ENCODE measurements around the gene ADGRL3. TPM values are rescaled to one million over a fixed set of nuclear protein-coding genes. Genes with fewer than 3 reads are reported as not detected.
"Not testable (repeated sequence)": the region's sequence is repeated elsewhere in the genome, so short reads cannot be mapped to it uniquely, and the experiment has no call there.

Gene ADGRL3
- total RNA-seq, 1 donor from 2014 or later, result 2.1 TPM

DNA sequence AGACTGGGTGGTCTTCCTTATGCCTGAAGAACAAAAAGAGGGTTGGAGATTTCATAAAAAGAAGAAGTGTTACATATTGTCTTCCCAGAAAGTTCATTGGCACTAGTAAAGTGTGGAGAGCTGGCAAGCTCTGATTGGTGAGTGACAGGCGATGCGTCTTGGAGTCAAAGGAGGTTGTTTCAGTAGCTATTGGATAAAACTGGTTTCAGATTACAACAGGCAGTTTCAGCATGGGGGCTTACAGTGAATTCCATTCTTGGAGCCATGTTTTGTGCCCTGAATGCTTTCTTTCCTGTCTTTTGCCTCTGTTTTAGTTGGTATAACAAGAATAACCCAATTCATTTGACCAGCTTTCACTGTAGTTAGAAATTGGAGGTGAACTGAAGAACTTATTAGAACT is 750.5 kb downstream of the ADGRL3 start:
- Histone ChIP-seq H3K36me3 (ENCODE audit: control insufficient read depth, insufficient read depth, low read length) (no peaks in the 10 kb centered on the region), H3K4me3 (ENCODE audit: low read depth, low read length) (no peak overlapping the region), H3K27me3 (ENCODE audit: control insufficient read depth, insufficient read depth, low read length) (no peaks in the 10 kb centered on the region)
- DNase-seq (ENCODE audit: low read depth), result no peak
- TF ChIP-seq, protein P1, sequence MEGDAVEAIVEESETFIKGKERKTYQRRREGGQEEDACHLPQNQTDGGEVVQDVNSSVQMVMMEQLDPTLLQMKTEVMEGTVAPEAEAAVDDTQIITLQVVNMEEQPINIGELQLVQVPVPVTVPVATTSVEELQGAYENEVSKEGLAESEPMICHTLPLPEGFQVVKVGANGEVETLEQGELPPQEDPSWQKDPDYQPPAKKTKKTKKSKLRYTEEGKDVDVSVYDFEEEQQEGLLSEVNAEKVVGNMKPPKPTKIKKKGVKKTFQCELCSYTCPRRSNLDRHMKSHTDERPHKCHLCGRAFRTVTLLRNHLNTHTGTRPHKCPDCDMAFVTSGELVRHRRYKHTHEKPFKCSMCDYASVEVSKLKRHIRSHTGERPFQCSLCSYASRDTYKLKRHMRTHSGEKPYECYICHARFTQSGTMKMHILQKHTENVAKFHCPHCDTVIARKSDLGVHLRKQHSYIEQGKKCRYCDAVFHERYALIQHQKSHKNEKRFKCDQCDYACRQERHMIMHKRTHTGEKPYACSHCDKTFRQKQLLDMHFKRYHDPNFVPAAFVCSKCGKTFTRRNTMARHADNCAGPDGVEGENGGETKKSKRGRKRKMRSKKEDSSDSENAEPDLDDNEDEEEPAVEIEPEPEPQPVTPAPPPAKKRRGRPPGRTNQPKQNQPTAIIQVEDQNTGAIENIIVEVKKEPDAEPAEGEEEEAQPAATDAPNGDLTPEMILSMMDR (IDR thresholded peaks at IDR 0.05; ENCODE audit: insufficient read depth, low read length, poor library complexity, severe bottlenecking), result no peak

DNA sequence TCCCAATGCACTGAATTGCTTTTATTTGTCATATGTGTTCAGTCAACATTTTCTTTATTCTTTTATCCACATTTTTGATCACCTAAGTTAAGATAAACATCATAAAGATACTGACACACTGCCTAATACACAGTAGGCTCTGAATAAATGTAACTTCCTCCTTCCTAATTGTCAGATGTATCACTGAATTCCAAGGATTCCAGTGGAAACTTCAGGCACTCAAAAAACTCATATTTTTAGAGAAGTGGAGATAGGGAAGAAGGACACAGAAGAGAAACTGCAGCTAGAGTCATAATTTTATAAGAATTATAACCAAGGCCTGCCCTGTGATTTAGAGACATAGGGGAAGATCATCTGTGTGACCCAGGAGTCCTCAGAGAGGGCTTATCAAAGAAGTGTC is 753.3 kb downstream of the ADGRL3 start:
- DNase-seq (ENCODE audit: low read depth), result no peak
- TF ChIP-seq, protein P1 (IDR thresholded peaks at IDR 0.05; ENCODE audit: insufficient read depth, low read length, poor library complexity, severe bottlenecking), result no peak
- Histone ChIP-seq H3K27me3 (ENCODE audit: control insufficient read depth, insufficient read depth, low read length) (no peaks in the 10 kb centered on the region), H3K4me3 (ENCODE audit: low read depth, low read length) (no peak overlapping the region), H3K36me3 (ENCODE audit: control insufficient read depth, insufficient read depth, low read length) (no peaks in the 10 kb centered on the region)

DNA sequence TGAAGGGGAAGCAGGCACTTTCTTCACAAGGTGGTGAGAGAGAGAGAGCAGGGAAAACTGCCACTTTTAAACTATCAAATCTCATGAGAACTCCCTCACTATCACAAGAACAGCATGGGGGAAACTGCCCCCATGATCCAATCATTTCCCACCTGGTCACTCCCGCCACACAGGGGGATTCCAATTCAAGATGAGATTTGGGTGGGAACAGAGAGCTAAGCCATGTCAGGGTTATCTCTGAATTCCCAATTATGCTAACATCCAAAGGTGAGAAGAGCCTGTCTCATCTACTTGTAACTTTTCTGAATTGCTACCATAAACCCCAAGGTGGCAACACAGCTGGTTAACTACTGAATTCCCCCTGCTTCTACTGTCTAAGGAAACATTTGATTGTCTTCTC is 758.5 kb downstream of the ADGRL3 start:
- H3K27me3 ChIP-seq (ENCODE audit: control insufficient read depth, insufficient read depth, low read length), result no peaks in the 10 kb centered on the region
- H3K4me3 ChIP-seq (ENCODE audit: low read depth, low read length), result no peak overlapping the region
- TF ChIP-seq, protein P1 (IDR thresholded peaks at IDR 0.05; ENCODE audit: insufficient read depth, low read length, poor library complexity, severe bottlenecking), result no peak
- H3K36me3 ChIP-seq (ENCODE audit: control insufficient read depth, insufficient read depth, low read length), result no peaks in the 10 kb centered on the region
- no peak for DNase-seq (ENCODE audit: low read depth)

DNA sequence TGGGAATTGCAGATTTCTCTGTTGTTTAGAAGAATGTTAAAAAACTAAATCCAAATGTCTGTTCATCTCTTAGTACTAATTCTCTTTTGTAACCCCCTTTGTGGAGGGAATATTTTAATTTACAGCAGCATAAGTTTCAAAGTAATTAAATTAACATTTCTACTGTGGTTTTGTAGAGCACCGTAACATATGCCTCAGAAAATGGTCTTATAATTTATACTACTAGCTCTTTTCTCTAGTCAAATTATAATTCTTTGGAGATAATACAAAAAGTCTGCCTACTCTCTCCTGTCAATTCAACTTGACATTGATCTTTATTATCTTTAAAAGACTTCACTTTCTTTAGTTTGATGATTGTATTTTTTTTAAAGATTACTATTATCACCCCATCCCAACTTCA is 759.0 kb downstream of the ADGRL3 start:
- H3K36me3 ChIP-seq (ENCODE audit: control insufficient read depth, insufficient read depth, low read length), result no peaks in the 10 kb centered on the region
- TF ChIP-seq, protein P1 (IDR thresholded peaks at IDR 0.05; ENCODE audit: insufficient read depth, low read length, poor library complexity, severe bottlenecking), result no peak
- H3K4me3 ChIP-seq (ENCODE audit: low read depth, low read length), result no peak overlapping the region
- no peaks in the 10 kb centered on the region for H3K27me3 ChIP-seq (ENCODE audit: control insufficient read depth, insufficient read depth, low read length)
- DNase-seq (ENCODE audit: low read depth), result no peak

DNA sequence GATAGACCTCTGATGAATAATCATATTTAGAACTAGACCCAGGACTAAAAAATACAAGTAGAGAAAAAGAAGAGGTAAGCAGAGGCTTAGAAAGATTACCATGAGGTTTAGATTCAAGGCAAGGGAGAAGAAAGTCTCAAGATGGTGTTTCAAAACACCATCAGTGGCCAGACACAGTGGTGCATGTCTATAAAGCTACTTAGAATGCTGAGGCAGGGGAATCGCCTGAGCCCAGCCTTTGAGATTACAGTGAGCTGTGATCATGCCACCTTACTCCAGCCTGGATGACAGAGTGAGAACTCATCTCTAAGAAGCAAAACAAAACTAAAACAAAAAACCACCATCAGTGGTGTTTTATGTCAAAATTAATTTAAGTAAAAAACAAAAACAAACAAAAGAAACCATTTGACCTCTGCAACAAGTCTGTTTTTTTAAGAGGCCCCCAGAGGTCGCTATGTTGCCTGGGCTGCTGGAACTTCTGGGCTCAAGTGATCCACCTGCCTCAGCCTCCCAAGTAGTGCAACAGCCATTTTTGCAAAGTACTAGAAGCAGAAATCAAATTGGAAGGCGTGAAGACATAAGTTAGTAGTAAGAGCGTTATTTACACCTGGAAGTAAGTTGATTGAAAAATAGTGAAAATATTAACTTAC is 784.3 kb downstream of the ADGRL3 start:
- Histone ChIP-seq H3K36me3 (ENCODE audit: control insufficient read depth, insufficient read depth, low read length) (no peaks in the 10 kb centered on the region), H3K27me3 (ENCODE audit: control insufficient read depth, insufficient read depth, low read length) (no peaks in the 10 kb centered on the region), H3K4me3 (ENCODE audit: low read depth, low read length) (no peak overlapping the region)
- TF ChIP-seq, protein P1 (IDR thresholded peaks at IDR 0.05; ENCODE audit: insufficient read depth, low read length, poor library complexity, severe bottlenecking), result no peak
- no peak for DNase-seq (ENCODE audit: low read depth)

DNA sequence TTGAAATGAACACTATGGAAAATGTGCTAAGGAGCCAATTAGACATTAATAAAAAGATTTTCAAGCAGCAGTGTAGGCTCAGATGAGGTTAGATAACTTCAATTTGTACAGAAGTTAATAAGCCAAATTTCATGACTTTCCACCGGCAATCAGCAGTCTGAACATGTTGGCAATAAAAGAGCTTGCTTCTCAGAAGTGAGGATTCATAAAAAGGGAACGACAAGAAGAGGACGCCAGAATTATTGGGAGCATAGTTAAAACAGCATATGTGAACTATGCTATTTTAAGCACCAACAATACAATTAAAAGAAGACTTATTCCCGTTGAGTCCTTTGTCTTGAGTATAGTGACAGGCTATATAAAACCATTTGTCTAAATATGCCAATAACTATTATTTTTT is 785.3 kb downstream of the ADGRL3 start:
- H3K36me3 ChIP-seq (ENCODE audit: control insufficient read depth, insufficient read depth, low read length), result no peaks in the 10 kb centered on the region
- H3K27me3 ChIP-seq (ENCODE audit: control insufficient read depth, insufficient read depth, low read length), result no peaks in the 10 kb centered on the region
- TF ChIP-seq, protein P1 (IDR thresholded peaks at IDR 0.05; ENCODE audit: insufficient read depth, low read length, poor library complexity, severe bottlenecking), result no peak
- DNase-seq (ENCODE audit: low read depth), result no peak
- H3K4me3 ChIP-seq (ENCODE audit: low read depth, low read length), result no peak overlapping the region

DNA sequence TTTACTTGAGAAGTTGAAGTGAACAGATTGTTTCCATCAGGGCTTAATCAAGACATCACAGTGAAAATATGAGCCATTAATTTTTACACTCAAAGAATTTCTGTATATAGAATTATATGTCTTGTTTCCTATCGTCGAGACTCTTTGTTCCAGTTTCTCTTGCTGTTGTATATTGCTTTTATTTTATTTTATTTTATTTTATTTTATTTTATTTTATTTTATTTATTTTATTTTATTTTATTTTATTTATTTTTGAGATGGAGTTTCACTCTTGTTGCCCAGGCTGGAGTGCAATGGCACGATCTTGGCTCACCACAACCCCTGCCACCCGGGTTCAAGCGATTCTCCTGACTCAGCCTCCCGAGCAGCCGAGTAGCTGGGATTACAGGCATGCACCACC is 786.8 kb downstream of the ADGRL3 start:
- not testable (repeated sequence) for H3K4me3 ChIP-seq (ENCODE audit: low read depth, low read length); H3K27me3 ChIP-seq (ENCODE audit: control insufficient read depth, insufficient read depth, low read length); DNase-seq (ENCODE audit: low read depth); H3K36me3 ChIP-seq (ENCODE audit: control insufficient read depth, insufficient read depth, low read length)
